ENCODE results near the gene PIP5K1B. TPM values are rescaled to one million over a fixed set of nuclear protein-coding genes. Genes with fewer than 3 reads are reported as not detected.

PIP5K1B gene
- total RNA-seq, 1 experiment from 2014 or later = not detected

DNA sequence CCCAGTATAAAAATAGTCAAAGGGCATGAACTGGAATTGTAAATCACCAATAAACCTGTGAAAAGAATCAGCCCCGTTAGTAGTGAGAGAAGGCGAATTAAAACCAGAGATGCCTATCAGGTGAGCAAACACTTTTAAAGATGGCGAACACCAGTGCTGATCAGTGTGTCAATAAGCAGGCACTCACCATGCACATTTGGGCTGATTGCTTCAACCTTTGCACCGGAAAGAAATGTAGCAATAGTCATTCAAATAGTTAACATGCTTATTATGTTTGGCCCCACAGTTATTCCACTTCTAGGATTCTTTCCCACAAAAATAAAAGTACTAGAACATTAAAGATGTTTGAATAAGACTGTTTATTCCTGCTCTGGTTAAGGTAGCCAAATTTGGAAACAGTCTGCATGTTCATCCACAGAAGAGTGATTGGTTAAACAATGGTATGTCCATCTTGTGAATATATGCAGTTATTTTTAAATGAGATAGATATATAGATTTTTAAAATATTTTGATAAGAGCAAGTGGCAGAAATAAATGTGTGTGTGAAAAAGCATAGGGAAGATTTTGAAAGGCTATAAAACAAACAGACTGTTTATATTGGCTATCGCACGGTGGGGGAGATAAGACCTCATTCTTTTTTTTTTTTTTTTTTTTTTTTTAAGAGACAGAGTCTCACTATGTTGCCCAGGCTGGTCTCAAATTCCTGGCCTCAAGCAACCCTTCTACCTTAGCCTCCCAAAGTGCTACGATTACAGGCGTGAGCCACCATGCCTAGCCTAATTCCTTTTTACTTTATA is 112.2 kb downstream of the PIP5K1B start:
- intact Hi-C loops (cut with micrococcal nuclease; ENCODE audit: unreplicated experiment) = no loop called here
- H3K36me3 ChIP-seq (ENCODE audit: insufficient read depth, low read length, poor library complexity, severe bottlenecking) = no peaks in the 10 kb centered on the region
- H3K27ac ChIP-seq (ENCODE audit: low read depth, low read length, poor library complexity, severe bottlenecking) = no peak overlapping the region
- H3K9me3 ChIP-seq (ENCODE audit: low read depth, low read length, poor library complexity, severe bottlenecking) = no peaks in the 10 kb centered on the region
- CTCF ChIA-PET = no interaction called here
- H3K4me1 ChIP-seq (ENCODE audit: insufficient read depth, low read length, poor library complexity, severe bottlenecking) = no peaks in the 10 kb centered on the region
- POLR2A ChIA-PET (ENCODE audit: low non-redundant PET) = no interaction called here
- no peak for TF ChIP-seq CTCF (conservative IDR thresholded peaks at IDR 0.05; ENCODE audit: low read depth, low read length)
- TF ChIP-seq EZH2 (IDR thresholded peaks at IDR 0.05; ENCODE audit: borderline replicate concordance, low read depth, low read length, poor library complexity, severe bottlenecking) = no peak
- H3K27me3 ChIP-seq (replicated peaks; ENCODE audit: insufficient read depth, low read depth, low read length, poor library complexity) = peaks cover 45% of the 10 kb centered on the region
- no peak for DNase-seq (ENCODE audit: low spot score)
- no TSS peak for BruUV-seq (replicated peaks)
- no peak overlapping the region for H3K4me3 ChIP-seq (ENCODE audit: low read depth, low read length, poor library complexity, severe bottlenecking)

- Histone ChIP-seq H3K4me3 (ENCODE audit: low read depth, low read length, poor library complexity, severe bottlenecking) (no peak overlapping the region), H3K27me3 (replicated peaks; ENCODE audit: insufficient read depth, low read depth, low read length, poor library complexity) (peaks cover 52% of the 10 kb centered on the region), H3K27ac (ENCODE audit: low read depth, low read length, poor library complexity, severe bottlenecking) (no peak overlapping the region), H3K4me1 (ENCODE audit: insufficient read depth, low read length, poor library complexity, severe bottlenecking) (no peaks in the 10 kb centered on the region), H3K9me3 (ENCODE audit: low read depth, low read length, poor library complexity, severe bottlenecking) (no peaks in the 10 kb centered on the region), H3K36me3 (ENCODE audit: insufficient read depth, low read length, poor library complexity, severe bottlenecking) (no peaks in the 10 kb centered on the region)
- POLR2A ChIA-PET (ENCODE audit: low non-redundant PET) = no interaction called here
- intact Hi-C loops (cut with micrococcal nuclease; ENCODE audit: unreplicated experiment) = no loop called here
- no peak for TF ChIP-seq EZH2 (IDR thresholded peaks at IDR 0.05; ENCODE audit: borderline replicate concordance, low read depth, low read length, poor library complexity, severe bottlenecking)
- no peak for TF ChIP-seq CTCF (conservative IDR thresholded peaks at IDR 0.05; ENCODE audit: low read depth, low read length)
- no TSS peak for BruUV-seq (replicated peaks)
- CTCF ChIA-PET = no interaction called here
- no peak for DNase-seq (ENCODE audit: low spot score)
These were observed 114.0 kb downstream of the PIP5K1B start for GRCh38 chr9:68819065-68819464.

DNA sequence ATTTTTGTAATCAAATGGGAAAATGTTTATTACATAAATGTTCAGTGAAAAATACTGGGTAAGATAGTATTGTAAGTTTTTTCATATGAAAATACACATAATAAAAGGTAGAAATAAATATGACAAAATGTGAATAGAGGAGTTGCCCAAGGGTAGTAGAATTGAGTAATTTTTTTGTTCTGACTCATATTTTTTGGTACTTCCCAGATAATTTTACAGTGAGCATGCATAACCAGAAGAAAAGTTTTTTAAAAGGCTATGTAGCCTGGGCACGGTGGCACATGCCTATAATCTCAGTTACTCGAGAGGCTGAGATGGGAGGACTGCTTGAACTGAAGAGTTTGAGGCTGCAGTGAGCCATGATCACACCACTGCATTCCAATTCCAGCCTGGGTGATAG is 116.9 kb downstream of the PIP5K1B start:
- H3K27me3 ChIP-seq (replicated peaks; ENCODE audit: insufficient read depth, low read depth, low read length, poor library complexity) = peaks cover 66% of the 10 kb centered on the region
- intact Hi-C loops (cut with micrococcal nuclease; ENCODE audit: unreplicated experiment) = no loop called here
- ChIA-PET CTCF (no interaction called here), POLR2A (ENCODE audit: low non-redundant PET) (no interaction called here)
- H3K4me3 ChIP-seq (ENCODE audit: low read depth, low read length, poor library complexity, severe bottlenecking) = no peak overlapping the region
- no peak for DNase-seq (ENCODE audit: low spot score)
- H3K4me1 ChIP-seq (ENCODE audit: insufficient read depth, low read length, poor library complexity, severe bottlenecking) = no peaks in the 10 kb centered on the region
- no peaks in the 10 kb centered on the region for H3K36me3 ChIP-seq (ENCODE audit: insufficient read depth, low read length, poor library complexity, severe bottlenecking)
- BruUV-seq (replicated peaks) = no TSS peak
- TF ChIP-seq CTCF (conservative IDR thresholded peaks at IDR 0.05; ENCODE audit: low read depth, low read length) = no peak
- TF ChIP-seq EZH2 (IDR thresholded peaks at IDR 0.05; ENCODE audit: borderline replicate concordance, low read depth, low read length, poor library complexity, severe bottlenecking) = no peak
- H3K9me3 ChIP-seq (ENCODE audit: low read depth, low read length, poor library complexity, severe bottlenecking) = no peaks in the 10 kb centered on the region
- H3K27ac ChIP-seq (ENCODE audit: low read depth, low read length, poor library complexity, severe bottlenecking) = no peak overlapping the region
